Loucy (cell line): ENCODE results near the gene SSBP3.

Source experiments
- EZH2phosphoT487 ChIP-seq: fragments of 200-600 bp; IDR thresholded peaks from 2 replicates; pipeline ENCODE4 v1.6.1; 2018; ENCODE audit warnings: antibody characterized with exemption, mild to moderate bottlenecking, moderate library complexity, borderline replicate concordance
- TF ChIP-seq, protein P1 (sequence below): fragments of 200-600 bp; sonication (generic); conservative IDR thresholded peaks from 2 replicates; pipeline ENCODE4 v1.5.1; 2014; ENCODE audit warnings: mild to moderate bottlenecking, antibody characterized with exemption, low read length

DNA sequence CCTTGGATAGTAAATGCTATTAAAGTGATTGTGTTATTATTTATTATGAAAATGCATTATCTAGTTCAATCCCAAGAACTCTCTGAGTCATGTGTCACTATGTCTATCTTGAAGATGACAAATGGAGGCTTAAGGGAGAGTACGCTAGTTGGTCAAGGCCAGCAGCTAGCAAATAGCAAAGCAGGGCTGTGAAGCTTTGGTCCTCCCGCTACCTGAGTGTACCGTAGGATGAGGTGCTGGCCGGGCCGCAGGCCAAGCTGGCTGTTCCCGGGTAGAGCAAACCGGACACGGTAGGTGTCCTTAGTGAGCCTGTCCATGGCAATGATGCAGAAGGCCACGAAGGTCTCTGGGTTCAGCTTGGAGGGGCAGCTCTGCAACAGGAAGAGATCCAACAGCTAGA, 215.7 kb downstream of the SSBP3 start:
- TF ChIP-seq, protein P1, sequence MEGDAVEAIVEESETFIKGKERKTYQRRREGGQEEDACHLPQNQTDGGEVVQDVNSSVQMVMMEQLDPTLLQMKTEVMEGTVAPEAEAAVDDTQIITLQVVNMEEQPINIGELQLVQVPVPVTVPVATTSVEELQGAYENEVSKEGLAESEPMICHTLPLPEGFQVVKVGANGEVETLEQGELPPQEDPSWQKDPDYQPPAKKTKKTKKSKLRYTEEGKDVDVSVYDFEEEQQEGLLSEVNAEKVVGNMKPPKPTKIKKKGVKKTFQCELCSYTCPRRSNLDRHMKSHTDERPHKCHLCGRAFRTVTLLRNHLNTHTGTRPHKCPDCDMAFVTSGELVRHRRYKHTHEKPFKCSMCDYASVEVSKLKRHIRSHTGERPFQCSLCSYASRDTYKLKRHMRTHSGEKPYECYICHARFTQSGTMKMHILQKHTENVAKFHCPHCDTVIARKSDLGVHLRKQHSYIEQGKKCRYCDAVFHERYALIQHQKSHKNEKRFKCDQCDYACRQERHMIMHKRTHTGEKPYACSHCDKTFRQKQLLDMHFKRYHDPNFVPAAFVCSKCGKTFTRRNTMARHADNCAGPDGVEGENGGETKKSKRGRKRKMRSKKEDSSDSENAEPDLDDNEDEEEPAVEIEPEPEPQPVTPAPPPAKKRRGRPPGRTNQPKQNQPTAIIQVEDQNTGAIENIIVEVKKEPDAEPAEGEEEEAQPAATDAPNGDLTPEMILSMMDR = no peak
- no peak for TF ChIP-seq EZH2phosphoT487
